ENCODE measurements around the gene CWF19L2.
"Not testable (repeated sequence)": the region's sequence is repeated elsewhere in the genome, so short reads cannot be mapped to it uniquely, and the experiment has no call there.

Gene CWF19L2

GRCh38 chr11:107457558-107458271 is at the start of gene CWF19L2:
CWF19L2 (minus strand) TSS chr11:107457825; CDS start chr11:107457816, 9 bp downstream.
- peak; percentile 69 to 78 for DNase-seq

GRCh38 chr11:107505647-107506225 is 48.1 kb upstream of the CWF19L2 start:
- DNase-seq, result no peak

GRCh38 chr11:107504981-107505380 is 47.4 kb upstream of the CWF19L2 start:
- DNase-seq, result no peak

- DNase-seq, result no peak
Measured at GRCh38 chr11:107501713-107502112, 44.1 kb upstream of the CWF19L2 start.

GRCh38 chr11:107497371-107497770 is 39.7 kb upstream of the CWF19L2 start:
- DNase-seq, result not testable (repeated sequence)

- no peak for DNase-seq
Measured at GRCh38 chr11:107496011-107496410, 38.4 kb upstream of the CWF19L2 start.

- no peak for DNase-seq
Measured at GRCh38 chr11:107494055-107494454, 36.4 kb upstream of the CWF19L2 start.

- DNase-seq, result no peak
Measured at GRCh38 chr11:107493117-107493516, 35.5 kb upstream of the CWF19L2 start.

- no peak for DNase-seq
Measured at GRCh38 chr11:107490836-107491235, 33.2 kb upstream of the CWF19L2 start.

GRCh38 chr11:107482234-107482633 is 24.6 kb upstream of the CWF19L2 start:
- DNase-seq, result no peak

GRCh38 chr11:107478922-107479321 is 21.3 kb upstream of the CWF19L2 start:
- DNase-seq, result no peak

GRCh38 chr11:107477820-107478219 is 20.2 kb upstream of the CWF19L2 start:
- no peak for DNase-seq

- no peak for DNase-seq
Measured at GRCh38 chr11:107473792-107474191, 16.2 kb upstream of the CWF19L2 start.

GRCh38 chr11:107472966-107473365 is 15.3 kb upstream of the CWF19L2 start:
- no peak for DNase-seq

GRCh38 chr11:107468596-107468995 is 11.0 kb upstream of the CWF19L2 start:
- no peak for DNase-seq

- DNase-seq, result no peak
Measured at GRCh38 chr11:107467696-107468095, 10.1 kb upstream of the CWF19L2 start.

GRCh38 chr11:107466275-107466866 is 8.7 kb upstream of the CWF19L2 start:
- not testable (repeated sequence) for DNase-seq

GRCh38 chr11:107457205-107457557 is 444 bp downstream of the CWF19L2 start:
- peak in 1 of 2 donors; percentile 7 for DNase-seq

- no peak for DNase-seq
Measured at GRCh38 chr11:107453594-107454286, 3.9 kb downstream of the CWF19L2 start.

GRCh38 chr11:107446822-107447431 is 10.7 kb downstream of the CWF19L2 start:
- no peak for DNase-seq

GRCh38 chr11:107442715-107443215 is 14.9 kb downstream of the CWF19L2 start:
- DNase-seq, result no peak

- DNase-seq, result no peak
Measured at GRCh38 chr11:107439586-107440167, 17.9 kb downstream of the CWF19L2 start.

- DNase-seq, result no peak
Measured at GRCh38 chr11:107438148-107438547, 19.5 kb downstream of the CWF19L2 start.
